ENCODE data around the gene RALGDS. TPM values are rescaled to one million over a fixed set of nuclear protein-coding genes. Genes with fewer than 3 reads are reported as not detected.

RALGDS gene
- 23.5 to 31.1 TPM (median 29.2 TPM) in 5 replicates for total RNA-seq (2022; extraction: Qiagen RNA extraction)

GRCh38 chr9:133121198-133121914 is at the start of gene RALGDS:
Gene RALGDS (minus strand): TSS chr9:133121240. CDS start chr9:133121154, 86 bp downstream.

GRCh38 chr9:133163504-133164172 is 42.6 kb upstream of the RALGDS start, which contains the start of gene GBGT1:
Gene GBGT1 (minus strand): TSS chr9:133163914. CDS start chr9:133162412, 1,502 bp downstream.

GRCh38 chr9:133061764-133062145 is 59.3 kb downstream of the RALGDS start, which contains the start of gene CEL:
Gene CEL (plus strand): TSS chr9:133061981. CDS start chr9:133062003, 22 bp downstream.

Other genes starting within 250 kb of the RALGDS start
- 0.82 to 1.3 TPM (median 0.93 TPM) in 5 replicates for gene AK8, start 243.0 kb downstream of the RALGDS start, total RNA-seq (2022; extraction: Qiagen RNA extraction)
- 4.5 to 5.9 TPM (median 5.3 TPM) in 5 replicates for gene SPACA9, start 242.3 kb downstream of the RALGDS start, total RNA-seq (2022; extraction: Qiagen RNA extraction)
- gene TSC1, start 176.6 kb downstream of the RALGDS start, total RNA-seq (2022; extraction: Qiagen RNA extraction): 14.0 to 17.6 TPM (median 14.6 TPM) in 5 replicates
- gene GFI1B, start 142.5 kb downstream of the RALGDS start, total RNA-seq (2022; extraction: Qiagen RNA extraction): 0.07 to 0.11 TPM (median 0.10 TPM) in 4 of 5 replicates, not detected in the other
- gene GTF3C5, start 90.2 kb downstream of the RALGDS start, total RNA-seq (2022; extraction: Qiagen RNA extraction): 60.0 to 68.5 TPM (median 66.0 TPM) in 5 replicates
- 0.39 to 0.93 TPM (median 0.71 TPM) in 5 replicates for gene CEL, start 59.3 kb downstream of the RALGDS start, total RNA-seq (2022; extraction: Qiagen RNA extraction)
- gene GBGT1, start 42.7 kb upstream of the RALGDS start, total RNA-seq (2022; extraction: Qiagen RNA extraction): 1.4 to 2.6 TPM (median 2.0 TPM) in 5 replicates
- gene OBP2B, start 88.0 kb upstream of the RALGDS start, total RNA-seq (2022; extraction: Qiagen RNA extraction): not detected in 5 replicates
- not detected in 5 replicates for gene ABO, start 154.0 kb upstream of the RALGDS start, total RNA-seq (2022; extraction: Qiagen RNA extraction)
- gene SURF6, start 214.9 kb upstream of the RALGDS start, total RNA-seq (2022; extraction: Qiagen RNA extraction): 22.3 to 28.8 TPM (median 25.0 TPM) in 5 replicates
- gene MED22, start 226.9 kb upstream of the RALGDS start, total RNA-seq (2022; extraction: Qiagen RNA extraction): 23.5 to 32.2 TPM (median 30.0 TPM) in 5 replicates
- gene RPL7A, start 227.0 kb upstream of the RALGDS start, total RNA-seq (2022; extraction: Qiagen RNA extraction): 3,317 to 3,500 TPM (median 3,431 TPM) in 5 replicates
- gene SURF1, start 235.2 kb upstream of the RALGDS start, total RNA-seq (2022; extraction: Qiagen RNA extraction): 36.2 to 49.2 TPM (median 42.8 TPM) in 5 replicates
- 37.8 to 53.4 TPM (median 45.4 TPM) in 5 replicates for gene SURF2, start 235.3 kb upstream of the RALGDS start, total RNA-seq (2022; extraction: Qiagen RNA extraction)